A172 (cell line): ENCODE data around the gene TMEM248. TPM values are rescaled to one million over a fixed set of nuclear protein-coding genes. Genes with fewer than 3 reads are reported as not detected.
"Not testable (repeated sequence)": the region's sequence is repeated elsewhere in the genome, so short reads cannot be mapped to it uniquely, and the experiment has no call there.

Source experiments
- DNase-seq: peaks from one replicate; pipeline ENCODE4 v3.0.0-alpha.2; 2015; ENCODE audit warnings: low spot score
- total RNA-seq: library from RNA; depleted of rRNA; stranded (reverse); fragments of >200 nt; shearing (Covaris generic); gene quantifications from 2 replicates; pipeline ENCODE4 v1.2.3, GENCODE V29; 2014

The TMEM248 gene
- total RNA-seq, 1 experiment from 2014 or later = 124 TPM

- DNase-seq = peak; percentile 34
These were observed 29.3 kb downstream of the TMEM248 start for GRCh38 chr7:66950311-66950710.

- peak; percentile 52 for DNase-seq
These were observed 29.7 kb downstream of the TMEM248 start for GRCh38 chr7:66950763-66951162.

- DNase-seq = peak; percentile 94
These were observed 31.5 kb downstream of the TMEM248 start for GRCh38 chr7:66952343-66953043.

GRCh38 chr7:66953044-66953427 is 32.0 kb downstream of the TMEM248 start:
- DNase-seq = no peak

- no peak for DNase-seq
These were observed 36.7 kb downstream of the TMEM248 start for GRCh38 chr7:66957595-66958290.

GRCh38 chr7:66958538-66959350 is 37.7 kb downstream of the TMEM248 start:
- DNase-seq = no peak

GRCh38 chr7:66960192-66960591 is 39.2 kb downstream of the TMEM248 start:
- DNase-seq = no peak

- no peak for DNase-seq
These were observed 40.1 kb downstream of the TMEM248 start for GRCh38 chr7:66961096-66961495.

- DNase-seq = peak; percentile 64
These were observed 43.4 kb downstream of the TMEM248 start for GRCh38 chr7:66964411-66964810.

GRCh38 chr7:66967029-66967428 is 46.0 kb downstream of the TMEM248 start:
- no peak for DNase-seq

- not testable (repeated sequence) for DNase-seq
These were observed 48.0 kb downstream of the TMEM248 start for GRCh38 chr7:66969001-66969400.

- no peak for DNase-seq
These were observed 49.3 kb downstream of the TMEM248 start for GRCh38 chr7:66970310-66970709.

- DNase-seq = peak; percentile 49
These were observed 54.1 kb downstream of the TMEM248 start for GRCh38 chr7:66974986-66975590.

GRCh38 chr7:66978312-66978711 is 57.3 kb downstream of the TMEM248 start:
- DNase-seq = not testable (repeated sequence)

- DNase-seq = not testable (repeated sequence)
These were observed 58.0 kb downstream of the TMEM248 start for GRCh38 chr7:66979013-66979412.

GRCh38 chr7:66980336-66980735 is 59.3 kb downstream of the TMEM248 start:
- DNase-seq = not testable (repeated sequence)

GRCh38 chr7:66989552-66989951 is 68.5 kb downstream of the TMEM248 start:
- DNase-seq = not testable (repeated sequence)

GRCh38 chr7:66994051-66994450 is 73.0 kb downstream of the TMEM248 start:
- DNase-seq = not testable (repeated sequence)

GRCh38 chr7:66994691-66995049 is 73.6 kb downstream of the TMEM248 start:
- DNase-seq = peak; percentile 86

- DNase-seq = peak; percentile 100
These were observed 74.2 kb downstream of the TMEM248 start, which contains the start of gene SBDS for GRCh38 chr7:66995050-66995776. SBDS (minus strand) TSS chr7:66995586; CDS start chr7:66995417, 169 bp downstream.
